IMR-90 (cell line): Measurements from ENCODE around the gene EGF. TPM values are rescaled to one million over a fixed set of nuclear protein-coding genes. Genes with fewer than 3 reads are reported as not detected.

Experiments
- ATAC-seq: fragments of 200-7000 bp; cut with Tn5 transposase; 2 replicates; pipeline ENCODE4 v1.9.1; 2020; ENCODE audit warnings: low read depth, mild to moderate bottlenecking, moderate library complexity
- BruUV-seq: library from RNA; stranded (reverse); fragments of 400-500 nt; replicated peaks from 2 replicates; lab custom pipeline; 2021; lab: Mats Ljungman, UMichigan
- CTCF ChIA-PET: fragments of 300-600 bp; formaldehyde crosslinking; extraction: SDS; loops from one replicate; lab custom pipeline; 2021; ENCODE audit warnings: antibody characterized with exemption; lab: Yijun Ruan, JAX
- POLR2A ChIA-PET: fragments of 300-600 bp; sonication (Branson Sonifier 250); formaldehyde crosslinking; loops from one replicate; lab custom pipeline; 2022; ENCODE audit warnings: antibody characterized with exemption; ENCODE audit not compliant: unreplicated experiment; lab: Charles Lee
- DNase-seq: peaks from one replicate; pipeline ENCODE4 v3.0.0; 2013
- H2AFZ ChIP-seq: replicated peaks from 2 replicates; pipeline ENCODE3; 2013; ENCODE audit warnings: low read length, mild to moderate bottlenecking; ENCODE audit not compliant: poor library complexity
- H2AK5ac ChIP-seq: 2 replicates; pipeline ENCODE4 v1.6.1; 2013; ENCODE audit warnings: low read depth, low read length, inconsistent platforms
- H2AK9ac ChIP-seq: replicated peaks from 2 replicates; pipeline ENCODE3; 2013; ENCODE audit warnings: mild to moderate bottlenecking, low read depth, low read length, moderate library complexity; ENCODE audit not compliant: poor library complexity
- H2BK120ac ChIP-seq: 2 replicates; pipeline ENCODE4 v1.6.1; 2013; ENCODE audit warnings: low read depth, low read length, inconsistent platforms
- H2BK15ac ChIP-seq: 3 replicates; pipeline ENCODE4 v1.6.1; 2013; ENCODE audit warnings: low read depth, low read length, inconsistent platforms
- H2BK20ac ChIP-seq: 2 replicates; pipeline ENCODE4 v1.6.1; 2013; ENCODE audit warnings: low read depth, mild to moderate bottlenecking, inconsistent platforms, low read length, moderate library complexity
- H2BK5ac ChIP-seq: 2 replicates; pipeline ENCODE4 v1.6.1; 2013; ENCODE audit warnings: mild to moderate bottlenecking, low read depth, low read length, inconsistent platforms; ENCODE audit not compliant: poor library complexity, severe bottlenecking
- H3K14ac ChIP-seq: replicated peaks from 2 replicates; pipeline ENCODE4 v1.6.1; 2013; ENCODE audit warnings: low read depth, low read length, inconsistent platforms
- H3K18ac ChIP-seq: 2 replicates; pipeline ENCODE4 v1.6.1; 2013; ENCODE audit warnings: low read depth, low read length, control low read depth
- H3K23ac ChIP-seq: 2 replicates; pipeline ENCODE4 v1.6.1; 2013; ENCODE audit warnings: low read depth, low read length, inconsistent platforms
- H3K27ac ChIP-seq: 2 replicates; pipeline ENCODE4 v1.5.1; 2013; ENCODE audit warnings: mild to moderate bottlenecking, control low read depth, low read length; ENCODE audit not compliant: insufficient read depth
- H3K27me3 ChIP-seq: 2 replicates; pipeline ENCODE4 v1.6.1; 2013; ENCODE audit warnings: low read length; ENCODE audit not compliant: control insufficient read depth, insufficient read depth
- H3K36me3 ChIP-seq: 2 replicates; pipeline ENCODE4 v1.6.1; 2013; ENCODE audit warnings: low read length, mixed read lengths; ENCODE audit not compliant: control insufficient read depth, insufficient read depth
- H3K4ac ChIP-seq: 2 replicates; pipeline ENCODE4 v1.6.1; 2013; ENCODE audit warnings: low read depth, low read length, inconsistent platforms
- H3K4me1 ChIP-seq: 2 replicates; pipeline ENCODE4 v1.6.1; 2013; ENCODE audit warnings: low read length, mixed read lengths; ENCODE audit not compliant: control insufficient read depth, insufficient read depth
- H3K4me2 ChIP-seq: 2 replicates; pipeline ENCODE4 v1.6.1; 2013; ENCODE audit warnings: low read depth, mild to moderate bottlenecking, control low read depth, low read length, moderate library complexity
- H3K4me3 ChIP-seq: 2 replicates; pipeline ENCODE4 v1.5.1; 2013; ENCODE audit warnings: low read depth, mild to moderate bottlenecking, control low read depth, low read length, moderate library complexity; ENCODE audit not compliant: insufficient read depth
- H3K56ac ChIP-seq: 2 replicates; pipeline ENCODE4 v1.6.1; 2013; ENCODE audit warnings: low read length, inconsistent platforms; ENCODE audit not compliant: insufficient read depth; ENCODE audit errors: extremely low read depth
- H3K79me1 ChIP-seq, 2 experiments: 2 replicates each; pipeline ENCODE4 v1.6.1; 2013; ENCODE audit warnings: low read length in 2 of 2, inconsistent platforms in 1 of 2, low read depth in 1 of 2
- H3K9ac ChIP-seq: 2 replicates; pipeline ENCODE4 v1.6.1; 2013; ENCODE audit warnings: low read depth, low read length, control low read depth
- H3K9me1 ChIP-seq: 2 replicates; pipeline ENCODE4 v1.6.1; 2013; ENCODE audit warnings: low read length, inconsistent platforms; ENCODE audit not compliant: insufficient read depth
- H3K9me3 ChIP-seq: 2 replicates; pipeline ENCODE4 v1.6.1; 2013; ENCODE audit warnings: low read length; ENCODE audit not compliant: control insufficient read depth, insufficient read depth
- H4K20me1 ChIP-seq: 2 replicates; pipeline ENCODE4 v1.6.1; 2013; ENCODE audit warnings: low read length, inconsistent platforms; ENCODE audit not compliant: insufficient read depth
- H4K5ac ChIP-seq: 2 replicates; pipeline ENCODE4 v1.6.1; 2013; ENCODE audit warnings: mild to moderate bottlenecking, low read depth, low read length, control low read depth
- H4K8ac ChIP-seq, 2 experiments: 2 replicates each; pipeline ENCODE4 v1.6.1; 2013; ENCODE audit warnings: low read depth in 2 of 2, low read length in 2 of 2, control low read depth in 1 of 2, inconsistent platforms in 1 of 2
- H4K91ac ChIP-seq: 2 replicates; pipeline ENCODE4 v1.6.1; 2013; ENCODE audit warnings: low read depth, low read length, inconsistent platforms; ENCODE audit not compliant: insufficient read depth
- BHLHE40 ChIP-seq: fragments of 150-350 bp; IDR thresholded peaks from 2 replicates; pipeline ENCODE4 v1.6.1; 2016; ENCODE audit warnings: mild to moderate bottlenecking, low read depth, low read length
- CHD1 ChIP-seq: IDR thresholded peaks from 2 replicates; pipeline ENCODE4 v1.6.1; 2012; ENCODE audit warnings: low read depth, low read length, improper control_type of control experiment
- FOS ChIP-seq: fragments of 150-350 bp; IDR thresholded peaks from 2 replicates; pipeline ENCODE4 v1.6.1; 2016; ENCODE audit warnings: low read depth, low read length
- MXI1 ChIP-seq: IDR thresholded peaks from 2 replicates; pipeline ENCODE4 v1.6.1; 2012; ENCODE audit warnings: low read depth, mild to moderate bottlenecking, low read length, moderate library complexity, borderline replicate concordance
- POLR2A ChIP-seq: IDR thresholded peaks from 2 replicates; pipeline ENCODE4 v1.6.1; 2012; ENCODE audit warnings: mild to moderate bottlenecking, low read depth, low read length
- RAD21 ChIP-seq: IDR thresholded peaks from 2 replicates; pipeline ENCODE4 v1.6.1; 2012; ENCODE audit warnings: low read length, improper control_type of control experiment
- RCOR1 ChIP-seq: IDR thresholded peaks from 2 replicates; pipeline ENCODE4 v1.6.1; 2012; ENCODE audit warnings: mild to moderate bottlenecking, low read length, improper control_type of control experiment; ENCODE audit not compliant: insufficient replicate concordance
- SMC3 ChIP-seq: fragments of 150-350 bp; IDR thresholded peaks from 2 replicates; pipeline ENCODE4 v1.6.1; 2016; ENCODE audit warnings: low read depth, mild to moderate bottlenecking, antibody characterized with exemption, low read length, moderate library complexity
- USF2 ChIP-seq: fragments of 150-350 bp; IDR thresholded peaks from 2 replicates; pipeline ENCODE4 v1.6.1; 2017; ENCODE audit warnings: mild to moderate bottlenecking, antibody characterized with exemption, low read length, low read depth
- WGBS, 2 experiments: methylation state at CpG; one replicate each; pipeline versions ENCODE4 v1.1.5 to v1.1.7; 2013; ENCODE audit warnings: missing lambda C conversion rate in 2 of 2; ENCODE audit not compliant: insufficient read length in 1 of 2; ENCODE audit errors: extremely low coverage in 2 of 2; 5-methylcytosine and 5-hydroxymethylcytosine counted together
- dilution Hi-C: fragments of 300-500 bp; cut with HindIII; formaldehyde crosslinking; loops from one replicate; pipeline ENCODE4 v1.14.3; 2018; ENCODE audit warnings: low sequenced_read_pairs; ENCODE audit not compliant: unreplicated experiment
- in situ Hi-C: fragments of 300-500 bp; cut with MboI; formaldehyde crosslinking; loops from 3 replicates; pipeline ENCODE4 v1.14.3; 2019; ENCODE audit warnings: low sequenced_read_pairs, inconsistent platforms, mixed read lengths
- intact Hi-C: fragments of 100-400 bp; cut with micrococcal nuclease; formaldehyde crosslinking; loops from 2 replicates; pipeline ENCODE4 v1.10.0; 2022
- polyA plus RNA-seq, 3 experiments: library from polyadenylated mRNA; depleted of rRNA; stranded (reverse); fragments of >200 nt; gene quantifications; 2 replicates each; pipeline ENCODE4 v1.2.3, GENCODE V29; 2012; ENCODE audit warnings: low replicate concordance in 1 of 3
- total RNA-seq: library from RNA; depleted of rRNA; stranded (reverse); fragments of >200 nt; gene quantifications from 2 replicates; pipeline ENCODE4 v1.2.3, GENCODE V29; 2012

EGF gene
- total and polyA plus RNA-seq, 2 of the 4 experiments (the other 2 are of a cell fraction): 1.7 to 2.2 TPM

- intact Hi-C loops: no loop called here
- ATAC-seq (no peak), DNase-seq (no peak)
- Histone ChIP-seq H2AFZ (no peak overlapping the region), H3K4me1 (no peaks in the 10 kb centered on the region), H3K4me3 (no peak overlapping the region), H3K36me3 (no peaks in the 10 kb centered on the region), H2BK5ac (no peak overlapping the region), H3K23ac (no peak overlapping the region), H3K9ac (no peak overlapping the region), H3K9me3 (no peaks in the 10 kb centered on the region), H3K4me2 (no peak overlapping the region), H3K27me3 (no peaks in the 10 kb centered on the region), H3K4ac (no peak overlapping the region), H4K8ac (no peak overlapping the region), H2AK5ac (no peak overlapping the region), H2BK15ac (no peak overlapping the region), H3K27ac (no peak overlapping the region), H3K9me1 (no peaks in the 10 kb centered on the region), H4K5ac (no peak overlapping the region), H3K56ac (no peak overlapping the region), H3K14ac (no peak overlapping the region), H4K20me1 (no peaks in the 10 kb centered on the region), H2AK9ac (no peak overlapping the region), H3K18ac (no peak overlapping the region), H2BK120ac (no peak overlapping the region), H4K91ac (no peak overlapping the region), H2BK20ac (no peak overlapping the region), H3K79me1 (no peaks in the 10 kb centered on the region)
- dilution Hi-C loops: no loop called here
- ChIA-PET POLR2A (no interaction called here), CTCF (no interaction called here)
- TF ChIP-seq MXI1: no peak
- no peak for TF ChIP-seq CHD1
- TF ChIP-seq POLR2A: no peak
- no peak for TF ChIP-seq SMC3
- no peak for TF ChIP-seq FOS
- TF ChIP-seq RCOR1: no peak
- no peak for TF ChIP-seq USF2
- TF ChIP-seq BHLHE40: no peak
- no peak for TF ChIP-seq RAD21
- no TSS peak for BruUV-seq
- no CpG with 5 or more reads among the region's 2 CpGs for WGBS, 2 experiments
- in situ Hi-C loops: no loop called here
These were observed 34.3 kb upstream of the EGF start for GRCh38 chr4:109878355-109878754.
